ENCODE measurements around the gene INPP5A.

Gene INPP5A

DNA sequence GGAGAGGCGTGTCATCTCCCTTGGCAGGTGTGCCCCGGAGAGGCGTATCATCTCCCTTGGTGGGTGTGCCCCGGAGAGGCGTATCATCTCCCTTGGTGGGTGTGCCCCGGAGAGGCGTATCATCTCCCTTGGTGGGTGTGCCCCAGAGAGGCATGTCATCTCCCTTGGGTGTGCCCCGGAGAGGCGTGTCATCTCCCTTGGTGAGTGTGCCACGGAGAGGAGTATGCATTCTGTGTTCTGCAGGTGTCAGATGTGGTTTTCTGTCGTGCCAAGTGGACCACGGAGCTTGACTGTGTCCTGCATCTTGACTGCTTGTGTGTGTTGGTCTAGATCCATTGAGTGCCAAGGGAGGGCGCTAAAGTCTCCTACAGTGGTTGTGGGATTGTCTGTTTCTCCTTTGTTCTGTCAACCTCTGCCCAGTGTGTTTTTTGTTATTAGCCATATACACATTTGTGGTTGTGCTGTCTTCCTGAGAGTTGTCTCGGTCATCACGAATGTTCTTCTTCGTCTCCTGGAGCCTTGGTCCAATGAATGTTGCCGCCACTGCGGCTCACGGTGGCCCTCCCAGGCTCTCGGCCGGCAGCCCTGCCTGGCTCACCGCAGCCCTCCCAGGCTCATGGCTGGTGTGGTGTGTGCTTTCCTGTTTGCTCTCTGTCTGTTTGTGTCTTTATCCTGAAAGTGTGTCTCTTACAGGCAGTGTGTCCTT lies 96.8 kb downstream of the INPP5A start:
- no peak for DNase-seq

DNA sequence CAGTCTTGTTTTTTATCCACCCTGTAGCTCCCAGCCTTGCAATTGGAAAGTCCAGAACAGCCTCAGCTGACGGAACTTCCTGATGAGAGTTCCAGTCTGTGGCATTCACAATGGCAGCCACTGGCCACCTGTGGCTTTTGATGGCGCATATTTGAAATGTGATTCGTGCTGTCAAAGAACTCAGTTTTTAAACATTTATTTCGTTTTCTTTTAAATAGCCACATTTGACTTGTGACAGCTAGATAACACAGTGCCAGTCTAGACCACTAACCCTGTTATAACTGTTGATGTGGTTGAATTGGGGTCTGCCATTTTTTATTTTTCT lies 97.3 kb downstream of the INPP5A start:
- DNase-seq, result no peak

DNA sequence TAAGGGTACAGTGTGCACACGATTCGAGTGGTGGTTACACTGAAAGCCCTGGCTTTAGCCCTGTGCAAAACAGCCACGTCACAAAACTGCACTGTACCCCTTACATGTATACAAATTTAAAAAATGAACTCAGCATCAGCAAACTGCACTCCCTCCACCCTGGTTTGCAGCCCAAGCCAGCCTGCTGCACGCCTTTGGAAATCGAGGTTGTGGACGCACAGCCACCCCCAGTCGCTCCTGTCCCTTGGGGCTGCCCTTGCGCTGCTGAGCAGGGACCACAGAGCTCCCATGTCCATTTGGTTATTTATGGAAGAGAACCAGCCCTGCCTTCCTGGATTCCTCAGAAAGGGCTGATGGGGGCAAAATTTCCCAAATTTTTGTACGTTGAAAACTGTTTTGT lies 98.8 kb downstream of the INPP5A start:
- DNase-seq, result no peak

DNA sequence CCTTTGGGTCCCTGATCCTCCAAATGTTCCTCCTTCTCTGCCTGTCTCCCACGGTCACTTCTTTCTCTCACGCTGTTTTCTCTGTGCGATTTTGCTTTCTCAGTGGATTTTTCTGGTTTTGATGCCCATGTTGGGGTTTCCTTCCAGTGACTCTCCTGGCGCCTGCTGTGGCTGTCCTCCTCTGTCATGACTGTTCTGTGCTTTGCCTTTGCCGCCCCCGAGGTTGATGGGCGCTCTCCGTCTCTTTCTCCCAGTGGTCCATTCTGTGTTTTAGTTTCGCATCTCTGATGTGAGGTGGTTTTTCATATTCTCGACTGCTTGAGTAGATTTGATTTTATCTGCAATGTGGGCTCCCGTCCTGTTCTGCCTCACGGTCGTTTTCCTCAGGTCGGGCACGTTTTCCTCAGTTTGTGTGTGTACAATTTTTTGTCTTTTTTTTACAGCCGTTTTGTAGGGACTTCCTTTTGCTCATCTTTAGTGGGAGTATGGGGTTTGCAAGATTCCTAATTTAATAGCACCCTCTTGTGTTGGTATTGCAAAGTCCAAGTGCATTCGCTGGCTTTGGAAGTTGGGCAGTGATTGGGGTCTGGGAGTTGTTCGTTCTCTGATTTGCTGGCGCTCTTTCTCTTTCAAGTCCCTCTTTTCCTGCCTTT lies 100.0 kb downstream of the INPP5A start:
- DNase-seq, result peak; percentile 66

DNA sequence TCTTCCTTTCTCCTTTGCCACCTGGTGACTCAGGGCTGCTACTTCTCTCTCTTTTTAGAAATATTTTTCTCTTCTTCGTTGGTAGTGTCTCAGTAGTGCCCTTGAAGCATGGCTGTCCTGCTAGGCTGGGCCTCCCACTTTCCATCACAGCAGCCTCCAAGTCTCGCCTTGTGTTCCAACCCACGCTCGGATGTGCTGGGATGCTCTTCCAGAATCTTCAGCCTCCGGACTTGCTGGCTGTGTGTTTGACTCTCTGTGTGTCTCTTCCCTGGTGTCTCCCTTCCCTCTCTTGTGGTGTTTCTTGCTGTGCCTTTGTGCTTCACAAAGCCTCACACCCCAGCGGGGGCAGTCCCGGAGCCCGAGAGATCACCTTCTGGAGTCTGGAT lies 100.5 kb downstream of the INPP5A start:
- no peak for DNase-seq

DNA sequence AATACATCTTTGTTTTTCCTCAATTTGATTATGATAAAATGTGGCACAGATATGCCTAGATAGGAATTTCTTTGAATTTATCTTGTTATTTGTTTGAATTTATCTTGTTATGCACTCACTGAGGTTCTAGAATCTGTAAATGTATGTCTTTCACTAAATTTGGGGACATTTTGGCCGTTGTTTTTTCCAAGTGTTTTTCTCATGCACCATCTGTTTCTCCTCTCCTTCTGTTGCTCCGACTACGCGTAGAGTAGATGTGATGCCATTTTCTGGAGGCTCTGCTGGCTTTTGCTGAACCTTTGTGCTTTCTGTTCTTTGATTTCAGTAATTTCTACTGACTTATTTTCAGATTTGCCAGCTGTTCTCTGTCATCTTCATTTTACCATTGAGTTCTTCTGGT lies 101.9 kb downstream of the INPP5A start:
- no peak for DNase-seq

DNA sequence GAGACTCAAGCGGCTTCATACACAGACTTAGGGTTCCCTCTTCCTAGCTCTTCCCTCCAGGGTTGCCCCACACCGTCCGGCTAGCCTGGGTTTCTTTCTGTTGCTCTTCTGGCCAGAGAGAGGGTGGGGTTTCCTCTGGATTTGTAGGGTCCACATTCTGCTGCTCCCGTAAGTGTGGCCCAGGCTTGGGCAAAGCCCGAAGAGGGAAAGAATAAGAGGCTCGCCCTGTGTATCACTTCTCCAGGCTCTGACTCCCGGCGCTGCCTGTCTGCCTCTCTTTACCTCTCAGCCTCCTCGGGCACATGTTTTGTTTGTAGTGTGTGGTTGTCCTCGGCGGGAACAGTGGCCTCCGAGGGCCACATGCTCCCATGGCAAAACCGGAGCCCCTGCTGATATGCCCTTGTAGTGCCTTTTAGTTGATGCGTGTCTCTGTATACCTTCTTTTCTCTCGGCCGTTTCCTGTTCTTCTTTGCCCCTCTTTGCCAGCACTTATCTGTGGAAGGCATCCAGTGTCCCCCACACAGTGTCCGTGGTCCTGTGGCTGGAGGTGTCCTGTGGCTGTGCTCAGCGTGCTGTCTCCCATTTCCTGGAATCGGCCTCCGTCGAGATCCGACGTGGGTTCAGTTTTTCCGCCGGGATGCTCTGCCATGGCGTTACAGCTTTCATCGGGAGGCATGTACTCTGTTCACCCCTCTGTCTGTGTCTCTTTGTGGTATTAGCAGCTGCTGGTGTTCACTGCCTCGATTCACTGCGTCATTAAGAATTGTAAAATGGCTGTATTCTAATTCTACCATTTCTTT lies 102.9 kb downstream of the INPP5A start:
- no peak for DNase-seq

DNA sequence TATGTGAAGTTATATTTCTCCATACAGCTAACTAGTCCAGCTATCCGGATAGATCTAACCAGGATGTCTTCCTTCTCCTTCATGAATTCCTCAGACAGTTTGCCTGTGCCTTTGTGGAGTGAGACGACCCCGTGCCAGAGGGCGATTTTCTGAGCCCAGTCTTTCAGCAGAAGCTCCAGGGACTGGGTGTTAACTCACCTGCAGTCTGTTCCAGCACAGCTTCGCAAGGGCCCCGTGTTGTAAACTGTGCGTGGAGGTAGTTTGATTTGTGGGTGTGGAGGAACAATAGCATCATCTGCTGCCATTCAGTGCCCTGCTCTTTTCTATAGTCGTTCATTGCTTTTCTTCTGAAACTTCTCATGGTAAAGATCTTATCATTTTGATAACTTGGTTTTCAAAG lies 103.8 kb downstream of the INPP5A start:
- DNase-seq, result no peak

DNA sequence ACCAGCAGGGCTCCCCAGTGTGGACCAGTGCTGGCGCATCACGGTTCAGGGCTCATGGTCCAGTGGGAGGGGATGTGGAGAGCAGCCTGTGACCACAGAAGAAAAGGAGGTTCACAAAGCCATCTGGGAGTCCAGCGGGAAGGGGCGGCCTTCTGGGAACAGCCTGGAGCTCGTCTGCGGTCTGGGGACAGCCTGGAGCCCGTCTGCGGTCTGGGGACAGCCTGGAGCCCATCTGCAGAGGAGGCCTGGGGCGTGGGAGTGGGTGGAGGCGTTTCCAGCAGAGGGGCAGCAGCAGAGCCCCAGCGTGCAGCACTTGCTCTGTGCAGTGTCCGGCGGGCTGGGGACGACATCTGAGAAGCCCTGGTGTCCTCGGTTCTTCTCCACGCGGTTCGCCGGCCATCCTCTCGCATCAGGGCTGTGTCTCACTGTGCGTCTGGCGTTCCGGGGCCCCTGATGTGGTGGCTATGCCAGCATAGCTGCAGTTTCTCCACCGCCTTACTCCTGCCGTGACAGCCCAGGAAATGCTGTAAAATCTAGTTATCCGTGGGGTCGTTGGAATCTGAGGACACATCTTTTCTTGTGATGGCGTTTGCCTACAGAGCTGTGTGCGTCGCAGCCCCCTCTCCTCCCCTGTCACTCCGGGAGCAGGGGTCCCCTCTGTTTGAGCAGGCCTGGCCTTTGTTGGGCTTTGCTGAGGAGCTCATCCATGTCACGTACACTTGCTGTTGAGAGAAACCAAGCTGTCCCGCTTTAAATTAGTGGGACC lies 104.6 kb downstream of the INPP5A start:
- DNase-seq, result no peak

DNA sequence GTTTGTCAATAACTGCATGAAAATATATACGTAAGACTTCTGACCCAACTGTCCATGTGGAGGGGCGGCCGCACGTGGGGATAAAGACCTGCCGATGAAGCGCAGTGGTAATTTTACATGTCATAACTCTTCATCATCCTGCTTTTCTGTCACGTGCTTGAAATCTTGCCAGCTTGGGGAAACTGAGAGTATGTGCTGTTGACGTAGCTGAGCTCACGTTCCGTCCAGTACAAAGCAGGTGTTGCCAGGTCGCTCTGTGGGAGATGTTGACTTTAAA lies 105.1 kb downstream of the INPP5A start:
- DNase-seq, result no peak

DNA sequence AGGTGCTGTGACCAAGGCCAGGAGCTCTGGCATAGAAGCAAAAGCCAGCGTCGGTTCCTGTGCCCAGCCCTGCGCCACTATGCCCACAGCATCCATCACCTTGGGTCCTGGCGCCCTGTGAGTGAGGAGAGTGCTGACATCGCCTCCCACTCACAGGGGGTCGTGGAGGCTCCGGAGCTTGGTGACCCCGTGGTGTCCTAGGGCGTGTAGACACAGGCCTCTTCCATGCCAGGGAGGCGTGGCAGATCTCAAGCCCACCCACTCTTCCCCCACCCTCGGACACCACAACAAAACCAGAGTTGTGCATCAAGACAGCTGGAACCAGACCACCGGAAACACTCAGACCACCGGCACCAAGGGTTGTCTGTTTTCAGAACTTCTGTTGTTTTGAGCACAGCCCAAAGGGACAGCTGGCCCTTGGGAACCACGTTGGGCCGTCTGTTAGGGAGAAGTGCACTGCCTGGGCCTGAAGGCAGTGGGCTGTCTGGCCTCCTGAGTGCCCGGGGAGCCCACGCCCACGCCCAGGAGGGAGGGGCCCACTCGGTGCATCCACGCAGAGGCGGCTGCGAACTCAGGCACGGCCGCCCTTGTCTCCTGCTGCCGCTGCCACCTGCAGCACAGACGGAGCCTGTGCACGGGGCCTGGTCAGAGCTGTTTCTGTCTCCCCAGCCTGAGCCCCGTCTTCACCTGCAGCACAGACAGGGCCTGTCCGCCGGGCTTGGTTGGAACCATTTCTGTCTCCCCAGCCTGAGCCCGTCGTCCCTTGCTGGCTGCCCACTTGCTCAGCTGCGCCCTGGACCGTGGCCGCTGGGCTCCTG lies 106.3 kb downstream of the INPP5A start:
- no peak for DNase-seq

DNA sequence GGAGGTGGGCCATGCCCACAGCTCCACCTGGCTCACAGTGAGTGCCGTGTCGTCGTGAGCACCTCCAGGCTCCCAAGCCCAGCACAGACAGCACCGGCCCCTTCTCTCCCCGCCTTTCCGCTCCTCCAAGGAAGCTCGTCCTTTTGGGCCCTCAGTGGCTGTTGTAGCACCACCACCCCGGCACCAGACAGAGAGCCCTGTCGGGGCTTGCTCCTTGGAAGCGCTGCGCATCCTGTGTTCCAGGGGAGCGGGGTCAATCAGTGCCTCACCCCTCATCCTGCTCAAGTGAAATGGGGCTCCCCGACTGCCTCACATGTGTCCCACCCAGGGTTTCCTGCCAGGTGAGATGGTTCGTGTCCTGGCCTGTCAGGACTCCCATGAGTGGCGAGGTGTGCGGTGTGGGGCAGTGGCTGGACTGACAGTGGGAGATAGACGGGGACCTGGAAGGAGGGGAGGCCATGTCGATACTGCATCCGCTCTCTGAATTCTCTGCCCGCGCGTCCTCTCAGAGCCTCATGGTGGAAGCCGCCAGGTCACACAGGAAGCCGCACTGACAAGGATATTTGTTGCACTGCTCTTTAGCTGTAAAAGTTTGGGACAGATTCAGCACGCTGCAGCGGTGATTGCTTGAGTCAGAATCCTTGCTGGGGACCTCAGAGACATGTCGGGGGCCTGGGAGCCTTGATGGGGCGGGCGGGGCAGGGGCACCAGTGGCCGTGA lies 107.1 kb downstream of the INPP5A start:
- no peak for DNase-seq

DNA sequence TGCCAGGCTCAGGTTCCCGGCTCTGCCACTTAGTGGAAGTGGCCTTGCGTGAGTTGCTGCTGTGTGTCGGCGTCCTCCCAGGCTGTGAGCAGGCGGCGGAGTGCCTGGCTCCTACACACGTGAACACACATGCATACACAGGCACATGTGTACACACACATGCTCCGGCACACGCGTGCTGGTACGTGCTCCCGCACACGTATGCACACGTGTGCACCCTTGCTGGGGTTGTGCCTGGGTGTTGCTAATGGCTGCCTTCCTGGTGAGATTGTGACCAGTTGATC lies 107.6 kb downstream of the INPP5A start:
- no peak for DNase-seq

DNA sequence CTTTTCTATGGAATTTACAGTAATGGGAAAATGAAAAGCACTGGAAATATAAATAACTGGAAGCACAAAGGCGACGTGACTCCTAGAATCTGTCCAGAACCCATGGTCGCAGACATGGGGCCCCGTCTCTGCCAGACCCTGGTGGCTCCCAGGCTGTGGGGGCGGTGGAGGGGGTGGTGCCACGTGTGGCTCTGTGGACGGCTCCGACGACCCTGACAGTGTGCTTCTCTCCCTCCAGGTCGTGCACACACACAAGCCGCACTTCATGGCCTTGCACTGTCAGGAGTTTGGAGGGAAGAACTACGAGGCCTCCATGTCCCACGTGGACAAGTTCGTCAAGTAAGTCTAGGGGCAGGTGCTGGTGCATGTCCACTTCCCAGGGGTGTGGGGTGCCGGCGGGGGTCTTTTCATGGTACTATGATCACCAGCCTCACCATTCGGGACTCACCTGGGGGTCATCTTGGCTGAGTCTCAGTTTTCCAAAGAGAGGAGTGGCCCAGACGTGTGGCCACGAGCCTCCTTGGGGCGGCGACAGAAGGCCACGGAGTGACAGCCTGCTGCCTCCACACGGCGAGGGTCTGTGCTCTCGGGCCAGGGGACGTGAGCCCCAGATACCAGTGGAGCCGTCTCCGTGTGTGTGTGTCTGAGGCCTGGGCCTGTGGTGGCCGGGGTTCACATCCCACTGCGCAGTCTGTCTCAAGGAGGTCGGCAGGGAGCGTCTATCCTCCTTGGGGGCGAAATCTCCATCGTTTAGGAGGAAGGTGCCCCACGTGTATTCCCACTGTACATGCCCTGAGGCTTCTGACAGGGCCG lies 108.2 kb downstream of the INPP5A start:
- no peak for DNase-seq

DNA sequence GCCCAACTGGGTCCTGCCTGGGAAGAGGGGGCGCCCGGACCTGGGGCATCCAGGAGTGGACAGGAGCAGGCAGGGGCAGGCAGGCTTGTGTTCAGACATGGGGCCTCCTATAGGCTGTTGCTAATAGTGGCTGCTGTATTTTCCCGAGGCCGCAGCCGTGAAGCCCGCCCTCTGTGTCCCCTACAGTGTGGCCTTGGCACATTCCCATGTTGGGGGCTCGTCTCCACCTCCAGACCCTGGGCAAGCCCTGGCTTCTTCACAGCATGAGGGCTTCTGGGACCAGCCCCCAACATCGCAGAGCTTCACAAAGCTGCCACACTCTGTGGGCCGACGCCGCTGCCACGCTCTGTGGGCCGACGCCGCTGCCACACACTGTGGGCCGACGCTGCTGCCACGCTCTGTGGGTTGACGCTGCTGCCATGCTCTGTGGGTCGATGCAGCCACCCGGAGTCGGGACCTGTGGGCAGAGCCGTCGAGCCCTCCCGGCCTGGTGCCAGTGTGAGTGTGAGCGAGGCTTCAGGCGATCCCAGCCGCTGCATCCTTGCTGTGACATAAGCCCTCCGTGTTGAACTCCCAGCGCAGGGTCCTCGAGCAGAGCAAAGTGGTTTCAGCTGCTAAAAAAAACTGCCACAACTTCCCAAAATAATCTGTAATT lies 109.0 kb downstream of the INPP5A start:
- no peak for DNase-seq

DNA sequence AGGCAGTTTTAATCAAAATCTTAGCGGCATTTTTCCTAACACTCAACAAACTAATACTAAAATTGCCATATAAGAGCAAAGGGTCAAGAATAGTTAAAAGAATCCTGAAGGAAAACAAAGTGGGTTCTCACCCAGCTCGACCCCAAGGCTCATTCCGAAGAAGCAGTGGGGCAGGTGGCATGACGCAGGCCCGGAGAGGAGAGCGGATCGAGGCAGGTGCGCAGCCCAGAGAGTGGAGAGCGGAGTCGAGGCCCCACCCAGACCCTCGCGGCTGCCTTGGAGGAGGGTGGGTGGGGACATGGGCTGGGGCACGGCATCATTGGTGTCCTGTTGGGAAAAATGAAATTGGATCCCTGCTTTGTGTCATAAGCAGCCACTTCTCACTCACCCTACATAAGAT lies 109.8 kb downstream of the INPP5A start:
- no peak for DNase-seq

DNA sequence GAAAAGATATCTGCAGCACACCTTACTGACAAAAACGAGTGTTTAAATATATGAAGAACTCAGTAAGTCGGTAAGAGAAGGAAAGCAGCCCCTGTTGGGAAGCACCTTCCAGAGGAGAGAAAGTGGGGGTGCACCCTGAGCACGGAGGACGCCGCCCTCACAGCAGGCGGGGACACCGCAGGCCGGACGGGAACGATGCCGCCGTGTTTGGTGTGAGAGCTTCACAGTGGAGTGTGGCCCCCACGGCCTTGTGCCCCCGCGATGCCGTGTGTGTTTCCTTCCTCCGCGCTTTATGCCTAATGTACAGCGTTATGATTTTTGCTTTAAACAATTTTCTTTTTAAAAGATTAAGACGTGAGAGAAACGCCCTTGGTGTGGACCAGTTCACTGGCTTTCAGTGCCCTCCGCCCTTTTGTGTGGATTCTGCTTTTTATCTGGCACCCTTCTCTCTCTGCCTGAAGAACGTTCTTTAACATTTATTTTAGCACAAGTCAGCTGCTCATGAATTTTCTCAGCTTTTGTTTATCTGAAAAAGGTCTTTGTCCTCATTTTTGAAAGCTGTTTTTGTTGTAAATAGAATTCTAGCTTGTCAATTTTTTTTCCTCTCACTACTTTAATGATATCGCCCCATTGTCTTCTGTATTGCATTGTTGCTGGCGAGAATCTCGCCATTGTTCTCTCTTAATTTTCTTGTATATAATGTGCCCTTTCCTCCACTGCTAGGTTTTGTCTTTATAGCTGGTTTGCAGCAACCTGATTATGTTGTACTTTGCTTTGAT lies 110.7 kb downstream of the INPP5A start:
- no peak for DNase-seq

DNA sequence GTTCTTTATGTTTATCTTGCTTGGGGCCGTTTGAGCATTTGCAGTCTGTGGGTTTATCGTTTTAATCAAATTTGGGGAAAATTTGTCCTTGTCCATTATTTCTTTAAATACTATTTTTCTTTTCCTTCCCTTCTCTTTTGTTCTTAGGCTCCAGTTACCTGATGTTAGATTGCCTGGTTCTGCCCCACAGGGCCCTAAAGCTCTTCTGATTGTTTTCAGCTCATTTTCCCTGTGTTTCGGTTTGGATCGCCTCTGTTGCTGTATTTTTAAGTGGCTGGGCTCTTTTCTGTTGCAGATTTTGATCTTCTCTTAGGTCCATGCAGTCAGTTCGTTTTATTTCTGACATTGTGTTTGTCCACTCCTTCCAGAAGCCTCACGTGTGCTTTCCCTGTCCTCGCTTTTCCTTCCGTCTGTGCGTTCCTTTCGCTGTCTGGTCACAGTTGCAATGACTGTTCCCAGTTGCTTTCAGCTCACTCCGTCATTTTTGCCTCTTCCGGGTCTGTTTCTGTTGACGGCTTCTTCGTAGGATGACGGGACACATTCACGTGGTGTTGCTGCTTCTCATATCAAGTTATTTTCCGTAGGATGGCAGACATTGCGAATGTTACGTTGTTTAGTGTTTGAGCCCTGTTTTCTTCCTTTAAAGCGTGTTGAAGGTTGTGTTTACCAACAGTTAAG lies 111.4 kb downstream of the INPP5A start:
- no peak for DNase-seq

DNA sequence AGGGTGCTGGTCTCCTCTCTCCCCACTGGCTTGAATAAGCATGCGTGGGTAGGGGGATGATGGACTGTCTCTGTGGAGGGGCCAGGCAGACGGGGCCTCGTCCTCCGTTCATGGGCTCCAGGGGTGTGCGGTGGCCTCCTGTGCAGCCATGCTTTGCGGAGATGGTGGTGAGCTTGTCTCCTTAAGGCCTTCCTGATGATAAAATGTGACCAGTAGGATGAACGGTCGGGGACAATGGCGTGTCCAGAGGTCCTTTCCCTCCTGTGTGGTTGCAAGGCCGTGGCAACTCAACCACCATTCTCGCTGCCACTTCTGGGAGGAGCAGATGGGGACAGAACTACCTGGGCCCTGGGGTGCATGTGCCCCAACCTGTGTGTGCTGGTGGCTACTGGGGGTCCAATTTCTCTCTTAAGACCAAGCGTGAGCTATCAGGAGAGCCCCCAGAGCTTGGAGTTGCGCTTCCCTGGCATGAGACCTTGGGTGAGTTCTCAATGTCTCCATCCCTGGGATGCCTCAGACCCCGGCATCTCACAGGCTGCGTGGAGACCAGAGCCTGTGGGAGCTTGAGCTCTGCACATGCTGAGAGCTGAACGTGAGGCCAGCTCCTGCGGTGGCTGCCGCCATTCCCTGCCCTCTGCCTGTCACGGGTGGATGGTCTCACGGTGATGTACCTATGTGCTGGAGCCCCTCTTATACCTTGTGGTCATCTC lies 112.2 kb downstream of the INPP5A start:
- DNase-seq, result no peak

All from fibroblast of skin of right quadriceps (primary cell).